Smooth muscle cell (in vitro differentiated cells): ENCODE results near the gene NR4A2. TPM values are rescaled to one million over a fixed set of nuclear protein-coding genes. Genes with fewer than 3 reads are reported as not detected.

Experiments used
- DNase-seq: peaks from one replicate; lab custom pipeline; 2025; ENCODE audit not compliant: unreplicated experiment; lab: John Stamatoyannopoulos, UW
- H2AFZ ChIP-seq: fragments of 200-600 bp; sonication (generic); 2 replicates; pipeline ENCODE4 v1.6.0; 2016; ENCODE audit warnings: antibody characterized with exemption, low read depth, mild to moderate bottlenecking
- H3F3A ChIP-seq: fragments of 200-600 bp; sonication (generic); 2 replicates; pipeline ENCODE4 v1.6.0; 2017; ENCODE audit warnings: antibody characterized with exemption, low read depth
- H3K27ac ChIP-seq: fragments of 200-600 bp; sonication (generic); 2 replicates; pipeline ENCODE4 v1.5.1; 2016; ENCODE audit warnings: low read depth, mild to moderate bottlenecking
- H3K27me3 ChIP-seq: fragments of 200-600 bp; sonication (generic); 2 replicates; pipeline ENCODE4 v1.6.1; 2016; ENCODE audit warnings: low read depth, mild to moderate bottlenecking
- H3K36me3 ChIP-seq: fragments of 200-600 bp; sonication (generic); 2 replicates; pipeline ENCODE4 v1.5.1; 2016; ENCODE audit warnings: low read depth
- H3K4me1 ChIP-seq: fragments of 200-600 bp; sonication (generic); 2 replicates; pipeline ENCODE4 v1.5.1; 2016; ENCODE audit warnings: low read depth
- H3K4me2 ChIP-seq: fragments of 200-600 bp; sonication (generic); 2 replicates; pipeline ENCODE4 v1.6.0; 2016; ENCODE audit warnings: mild to moderate bottlenecking
- H3K4me3 ChIP-seq: fragments of 200-600 bp; sonication (generic); 2 replicates; pipeline ENCODE4 v1.5.1; 2016; ENCODE audit warnings: mild to moderate bottlenecking
- H3K79me2 ChIP-seq: fragments of 200-600 bp; sonication (generic); 2 replicates; pipeline ENCODE4 v1.6.0; 2016; ENCODE audit warnings: low read depth, mild to moderate bottlenecking
- H3K9ac ChIP-seq: fragments of 200-600 bp; sonication (generic); 2 replicates; pipeline ENCODE4 v1.6.0; 2016; ENCODE audit warnings: low read depth
- H3K9me3 ChIP-seq: fragments of 200-600 bp; sonication (generic); replicated peaks from 2 replicates; pipeline ENCODE4 v1.5.1; 2016; ENCODE audit warnings: low read depth
- H4K20me1 ChIP-seq: fragments of 200-600 bp; sonication (generic); 2 replicates; pipeline ENCODE4 v1.6.0; 2016; ENCODE audit warnings: low read depth
- whole genome bisulfite sequencing: methylation state at CpG from one replicate; pipeline ENCODE4 v1.1.7; 2016; ENCODE audit warnings: low lambda C conversion rate; 5-methylcytosine and 5-hydroxymethylcytosine counted together
- polyA plus RNA-seq: library from polyadenylated mRNA; unstranded; fragments of >200 nt; fragmentation: Nextera tagmentation; extraction: Ambion mirVana; gene quantifications from 2 replicates; pipeline ENCODE4 v1.2.1, GENCODE V29; 2016
- total RNA-seq: library from RNA; depleted of rRNA; stranded (reverse); fragments of >200 nt; gene quantifications from 2 replicates; pipeline ENCODE4 v1.2.3, GENCODE V29; 2014
- TF ChIP-seq, protein P1 (sequence below): fragments of 200-600 bp; sonication (generic); IDR thresholded peaks from 2 replicates; pipeline ENCODE4 v1.5.1; 2017; ENCODE audit warnings: borderline replicate concordance, mild to moderate bottlenecking, antibody characterized with exemption; ENCODE audit not compliant: insufficient read depth, poor library complexity, severe bottlenecking

NR4A2 gene
- total and polyA plus RNA-seq, 2 experiments from 2014 or later, result 6.7 to 14.5 TPM

DNA sequence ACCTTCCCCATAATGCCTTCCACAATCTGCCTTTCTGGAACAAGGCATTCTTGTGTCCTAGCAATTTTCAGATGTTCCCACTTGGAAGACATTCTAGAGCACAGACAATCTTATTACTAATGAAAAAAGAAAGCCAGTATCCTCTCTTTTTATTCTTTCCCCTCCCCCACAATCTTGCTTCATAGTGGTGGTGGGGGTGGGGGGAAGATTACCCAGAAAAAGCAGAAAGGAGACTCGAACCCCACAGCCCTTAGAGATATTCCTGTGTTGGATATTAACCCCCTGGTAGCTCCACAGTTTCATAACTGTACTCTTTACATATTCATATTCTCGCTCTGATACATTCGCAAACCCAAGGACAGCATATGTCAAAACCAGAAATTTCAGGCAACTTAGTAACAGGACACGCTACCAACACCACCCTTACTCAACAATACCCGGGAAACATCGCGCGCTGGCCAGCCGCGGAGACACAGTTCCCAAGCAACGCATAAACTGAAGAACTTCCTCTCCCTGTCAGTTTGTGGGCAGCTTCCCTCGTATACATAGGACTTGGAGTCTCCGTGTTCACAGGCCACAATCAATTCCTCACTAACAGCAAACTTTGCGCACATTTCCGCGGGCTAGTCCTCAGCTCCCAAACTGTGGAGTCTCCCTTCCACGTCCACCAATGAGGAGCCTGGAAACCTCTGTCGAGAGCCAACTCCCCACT is 793 bp downstream of the NR4A2 start:
- peaks cover 13% of the 10 kb centered on the region for H4K20me1 ChIP-seq
- H2AFZ ChIP-seq, result peak overlapping the region; percentile 86
- TF ChIP-seq, protein P1, sequence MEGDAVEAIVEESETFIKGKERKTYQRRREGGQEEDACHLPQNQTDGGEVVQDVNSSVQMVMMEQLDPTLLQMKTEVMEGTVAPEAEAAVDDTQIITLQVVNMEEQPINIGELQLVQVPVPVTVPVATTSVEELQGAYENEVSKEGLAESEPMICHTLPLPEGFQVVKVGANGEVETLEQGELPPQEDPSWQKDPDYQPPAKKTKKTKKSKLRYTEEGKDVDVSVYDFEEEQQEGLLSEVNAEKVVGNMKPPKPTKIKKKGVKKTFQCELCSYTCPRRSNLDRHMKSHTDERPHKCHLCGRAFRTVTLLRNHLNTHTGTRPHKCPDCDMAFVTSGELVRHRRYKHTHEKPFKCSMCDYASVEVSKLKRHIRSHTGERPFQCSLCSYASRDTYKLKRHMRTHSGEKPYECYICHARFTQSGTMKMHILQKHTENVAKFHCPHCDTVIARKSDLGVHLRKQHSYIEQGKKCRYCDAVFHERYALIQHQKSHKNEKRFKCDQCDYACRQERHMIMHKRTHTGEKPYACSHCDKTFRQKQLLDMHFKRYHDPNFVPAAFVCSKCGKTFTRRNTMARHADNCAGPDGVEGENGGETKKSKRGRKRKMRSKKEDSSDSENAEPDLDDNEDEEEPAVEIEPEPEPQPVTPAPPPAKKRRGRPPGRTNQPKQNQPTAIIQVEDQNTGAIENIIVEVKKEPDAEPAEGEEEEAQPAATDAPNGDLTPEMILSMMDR, result no peak
- peak overlapping the region; percentile 76 for H3K4me3 ChIP-seq
- no peaks in the 10 kb centered on the region for H3K9me3 ChIP-seq
- no peaks in the 10 kb centered on the region for H3K79me2 ChIP-seq
- H3K27ac ChIP-seq, result peak overlapping the region; percentile 93
- H3K4me1 ChIP-seq, result peaks cover 13% of the 10 kb centered on the region
- H3K4me2 ChIP-seq, result peak overlapping the region; percentile 91
- no peaks in the 10 kb centered on the region for H3K36me3 ChIP-seq
- H3K27me3 ChIP-seq, result peaks cover 48% of the 10 kb centered on the region
- no peak for DNase-seq
- H3K9ac ChIP-seq, result peak overlapping the region; percentile 92
- H3F3A ChIP-seq, result peaks cover 9% of the 10 kb centered on the region
- 5% methylated on average over 18 of the region's 18 CpGs for WGBS

DNA sequence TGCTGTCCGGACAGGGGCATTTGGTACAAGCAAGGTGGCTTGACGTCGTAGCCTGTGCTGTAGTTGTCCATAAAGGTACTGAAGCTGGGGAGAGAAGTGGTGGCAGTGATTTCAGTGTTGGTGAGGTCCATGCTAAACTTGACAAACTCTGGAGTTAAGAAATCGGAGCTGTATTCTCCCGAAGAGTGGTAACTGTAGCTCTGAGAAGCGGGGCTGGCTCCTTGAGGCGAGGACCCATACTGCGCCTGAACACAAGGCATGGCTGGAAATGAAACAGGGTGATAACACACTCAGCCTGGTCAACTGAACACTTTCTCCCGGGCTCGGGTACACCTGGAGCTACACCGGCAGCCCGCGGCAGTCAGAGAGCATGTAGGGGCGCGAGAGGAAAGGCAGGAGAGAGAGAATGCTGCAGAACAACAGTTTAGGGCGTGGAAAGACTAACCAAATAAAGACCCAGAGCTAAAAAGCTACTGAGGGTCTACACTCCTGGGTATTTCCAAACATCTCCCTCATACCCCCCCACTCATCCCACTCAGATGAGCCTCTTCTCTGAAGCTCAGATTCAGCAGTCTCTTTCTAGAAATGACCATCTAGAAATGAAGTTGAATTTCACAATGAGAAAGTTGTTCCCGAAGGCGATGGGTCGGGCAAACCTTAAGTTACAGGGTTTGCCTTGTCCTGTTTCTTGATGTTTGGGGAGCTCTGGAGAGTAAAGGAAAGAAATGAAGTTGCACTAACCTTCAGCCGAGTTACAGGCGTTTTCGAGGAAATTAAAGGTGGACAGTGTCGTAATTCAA is 2.4 kb downstream of the NR4A2 start:
- Histone ChIP-seq H3K36me3 (no peaks in the 10 kb centered on the region), H3K4me2 (peak overlapping the region; percentile 91), H3K27ac (no peak overlapping the region), H3K79me2 (no peaks in the 10 kb centered on the region), H3K4me1 (peaks cover 10% of the 10 kb centered on the region), H3K27me3 (peaks cover 64% of the 10 kb centered on the region), H3K4me3 (no peak overlapping the region), H2AFZ (no peak overlapping the region), H4K20me1 (peaks cover 13% of the 10 kb centered on the region), H3K9ac (no peak overlapping the region), H3F3A (no peaks in the 10 kb centered on the region), H3K9me3 (no peaks in the 10 kb centered on the region)
- DNase-seq, result no peak
- 63% methylated on average over 23 of the region's 23 CpGs for WGBS
- TF ChIP-seq, protein P1, result no peak

DNA sequence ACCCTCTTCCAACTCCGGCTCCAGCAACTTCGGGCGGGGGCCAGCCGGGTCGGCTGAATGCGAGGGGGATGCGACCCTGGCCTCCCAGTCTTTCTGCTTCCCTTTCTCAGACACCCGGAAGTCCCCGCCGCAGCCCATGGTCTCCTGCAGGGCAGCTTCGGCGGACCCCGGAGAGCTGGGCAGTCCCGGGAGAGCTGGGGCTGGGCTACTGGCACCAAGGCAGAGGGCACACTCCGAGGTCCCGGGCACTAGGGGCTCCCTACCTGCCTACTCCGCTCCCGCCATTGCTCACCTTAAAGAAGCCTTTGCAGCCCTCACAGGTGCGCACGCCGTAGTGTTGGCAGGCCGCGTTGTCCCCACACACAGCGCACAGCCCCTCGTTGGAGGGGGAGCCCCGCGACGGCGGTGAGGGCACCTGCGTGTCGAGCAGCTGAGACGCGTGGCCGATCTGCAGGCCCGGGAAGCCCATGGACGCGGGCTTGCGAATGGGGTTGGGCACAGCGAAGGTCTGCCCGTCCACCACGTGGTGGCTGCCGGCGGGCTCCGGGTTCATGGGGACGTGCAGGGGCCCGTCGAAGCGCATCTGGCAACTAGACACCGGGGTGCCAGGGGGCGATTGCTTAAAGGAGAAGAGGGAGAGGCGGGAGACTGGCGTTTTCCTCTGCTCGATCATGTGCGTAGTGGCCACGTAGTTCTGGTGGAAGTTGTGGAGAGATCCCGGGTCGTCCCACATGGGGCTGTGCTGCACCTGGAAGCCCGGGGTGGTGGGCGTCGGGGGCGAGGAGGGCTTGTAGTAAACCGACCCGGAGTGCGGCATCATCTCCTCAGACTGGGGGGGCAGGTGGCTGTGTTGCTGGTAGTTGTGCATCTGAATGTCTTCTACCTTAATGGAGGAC is 3.2 kb downstream of the NR4A2 start:
- WGBS, result 55% methylated on average over 64 of the region's 64 CpGs
- no peaks in the 10 kb centered on the region for H3K79me2 ChIP-seq
- H3K4me1 ChIP-seq, result peaks cover 8% of the 10 kb centered on the region
- peaks cover 13% of the 10 kb centered on the region for H4K20me1 ChIP-seq
- TF ChIP-seq, protein P1, result no peak
- no peak overlapping the region for H3K4me3 ChIP-seq
- no peaks in the 10 kb centered on the region for H3F3A ChIP-seq
- no peaks in the 10 kb centered on the region for H3K36me3 ChIP-seq
- H3K9me3 ChIP-seq, result no peaks in the 10 kb centered on the region
- H3K4me2 ChIP-seq, result no peak overlapping the region
- no peak overlapping the region for H2AFZ ChIP-seq
- H3K9ac ChIP-seq, result no peak overlapping the region
- no peak for DNase-seq
- no peak overlapping the region for H3K27ac ChIP-seq
- peaks cover 72% of the 10 kb centered on the region for H3K27me3 ChIP-seq
